Natural killer cell (primary cell): Measurements from ENCODE around the gene CDC26. TPM values are rescaled to one million over a fixed set of nuclear protein-coding genes. Genes with fewer than 3 reads are reported as not detected.
A peak's percentile ranks its signal among the peaks of the same experiment; 100 is the strongest.

Experiments
- ATAC-seq, 3 donors: fragments of 150-1000 bp in 2 of 3; fragments of 200-7000 bp in 1 of 3; cut with Tn5 transposase; 1 replicate in 1 of 3; 2 replicates in 2 of 3; pipeline ENCODE4 v1.10.0; 2021; ENCODE audit warnings: mild to moderate bottlenecking in 2 of 3, moderate library complexity in 2 of 3
- DNase-seq, 2 donors: peaks; one replicate each; pipeline versions ENCODE4 v3.0.0 to v3.0.0-alpha.2; 2013 to 2021; ENCODE audit warnings: mixed read lengths in 1 of 2
- H3K27ac ChIP-seq: one replicate; pipeline ENCODE4 v1.5.1; 2013; ENCODE audit warnings: mild to moderate bottlenecking, low read length
- H3K27me3 ChIP-seq: one replicate; pipeline ENCODE4 v1.6.1; 2013; ENCODE audit warnings: low read length; ENCODE audit not compliant: control insufficient read depth, insufficient read depth
- H3K36me3 ChIP-seq: one replicate; pipeline ENCODE4 v1.6.1; 2013; ENCODE audit warnings: low read length; ENCODE audit not compliant: control insufficient read depth, insufficient read depth
- H3K4me1 ChIP-seq: one replicate; pipeline ENCODE4 v1.6.1; 2013; ENCODE audit warnings: low read length; ENCODE audit not compliant: control insufficient read depth, insufficient read depth
- H3K4me3 ChIP-seq: one replicate; pipeline ENCODE4 v1.5.1; 2013; ENCODE audit warnings: low read length
- H3K9me3 ChIP-seq: one replicate; pipeline ENCODE4 v1.6.1; 2013; ENCODE audit warnings: low read length; ENCODE audit not compliant: control insufficient read depth, insufficient read depth
- H3K27ac Mint-ChIP-seq, 2 donors: one replicate each; pipeline ENCODE4 v1.8.0; 2022; ENCODE audit warnings: mild to moderate bottlenecking in 2 of 2, mixed read lengths in 2 of 2, moderate library complexity in 1 of 2
- H3K27me3 Mint-ChIP-seq, 2 donors: one replicate each; pipeline ENCODE4 v1.8.0; 2022; ENCODE audit warnings: low read depth in 2 of 2, mixed read lengths in 2 of 2
- H3K36me3 Mint-ChIP-seq: one replicate; pipeline ENCODE4 v1.8.0; 2022; ENCODE audit warnings: mixed read lengths
- H3K4me1 Mint-ChIP-seq, 2 donors: one replicate each; pipeline ENCODE4 v1.8.0; 2022; ENCODE audit warnings: mixed read lengths in 2 of 2
- H3K4me3 Mint-ChIP-seq: one replicate; pipeline ENCODE4 v1.8.0; 2022; ENCODE audit warnings: mild to moderate bottlenecking, moderate library complexity, mixed read lengths
- H3K9me3 Mint-ChIP-seq, 2 donors: one replicate each; pipeline ENCODE4 v1.8.0; 2022; ENCODE audit warnings: mixed read lengths in 2 of 2
- CTCF ChIP-seq: fragments of 200-600 bp; IDR thresholded peaks from one replicate; pipeline ENCODE4 v1.8.0; 2022; ENCODE audit warnings: antibody characterized with exemption
- WGBS: methylation state at CpG from one replicate; pipeline ENCODE4 v1.1.7; 2013; ENCODE audit warnings: missing lambda C conversion rate; ENCODE audit not compliant: insufficient coverage; 5-methylcytosine and 5-hydroxymethylcytosine counted together
- intact Hi-C: fragments of 100-400 bp; cut with micrococcal nuclease; formaldehyde crosslinking; loops from one replicate; pipeline ENCODE4 v1.14.2; 2022
- total RNA-seq, 4 donors: library from RNA; stranded (reverse); fragments of 120-200 nt in 1 of 4; gene quantifications; one replicate each; pipeline versions ENCODE4 v1.2.3 to v1.2.4, GENCODE V29; 2013 to 2022

Gene CDC26
- total RNA-seq, 3 donors from 2014 or later (not counting 1 experiment from before 2014, with no cell fraction given) = 16.8 to 24.8 (median 21.5) TPM

- 94% methylated on average over 5 of the region's 5 CpGs for WGBS
- Mint-ChIP-seq H3K36me3 (no peaks in the 10 kb centered on the region), H3K4me3 (no peak overlapping the region), H3K27me3 (peaks cover 3 to 8% of the 10 kb centered on the region in 2 donors), H3K9me3 (no peaks in the 10 kb centered on the region), H3K4me1 (no peaks in the 10 kb centered on the region), H3K27ac (no peak overlapping the region)
- Histone ChIP-seq H3K27me3 (no peaks in the 10 kb centered on the region), H3K9me3 (no peaks in the 10 kb centered on the region), H3K27ac (no peak overlapping the region), H3K36me3 (no peaks in the 10 kb centered on the region), H3K4me3 (no peak overlapping the region), H3K4me1 (no peaks in the 10 kb centered on the region)
- intact Hi-C loops = no loop called here
- no peak for DNase-seq
- no peak for TF ChIP-seq CTCF
- ATAC-seq = no peak
These were observed 37.9 kb upstream of the CDC26 start for GRCh38 chr9:113313261-113313660.

- DNase-seq (no peak), ATAC-seq (no peak)
- Histone ChIP-seq H3K9me3 (no peaks in the 10 kb centered on the region), H3K36me3 (no peaks in the 10 kb centered on the region), H3K4me1 (no peaks in the 10 kb centered on the region), H3K4me3 (no peak overlapping the region), H3K27ac (no peak overlapping the region), H3K27me3 (no peaks in the 10 kb centered on the region)
- Mint-ChIP-seq H3K27me3 (peaks cover 3 to 8% of the 10 kb centered on the region in 2 donors), H3K4me3 (no peak overlapping the region), H3K4me1 (no peaks in the 10 kb centered on the region), H3K27ac (no peak overlapping the region), H3K9me3 (no peaks in the 10 kb centered on the region), H3K36me3 (no peaks in the 10 kb centered on the region)
- WGBS = 100% methylated on average over 2 of the region's 3 CpGs
- no peak for TF ChIP-seq CTCF
- intact Hi-C loops = no loop called here
These were observed 36.6 kb upstream of the CDC26 start for GRCh38 chr9:113311961-113312360.

GRCh38 chr9:113310538-113310937 lies 35.2 kb upstream of the CDC26 start:
- no peaks in the 10 kb centered on the region for H3K9me3 Mint-ChIP-seq
- Histone ChIP-seq H3K36me3 (no peaks in the 10 kb centered on the region), H3K4me3 (no peak overlapping the region), H3K4me1 (no peaks in the 10 kb centered on the region), H3K9me3 (no peaks in the 10 kb centered on the region), H3K27ac (no peak overlapping the region), H3K27me3 (no peaks in the 10 kb centered on the region)
- TF ChIP-seq CTCF = no peak
- no peaks in the 10 kb centered on the region for H3K4me1 Mint-ChIP-seq
- no peak for ATAC-seq
- intact Hi-C loops = no loop called here
- H3K36me3 Mint-ChIP-seq = no peaks in the 10 kb centered on the region
- H3K27me3 Mint-ChIP-seq = peaks cover 0 to 6% of the 10 kb centered on the region in 2 donors
- H3K27ac Mint-ChIP-seq = no peak overlapping the region
- no peak overlapping the region for H3K4me3 Mint-ChIP-seq
- 92% methylated on average over 3 of the region's 3 CpGs for WGBS
- DNase-seq = no peak

GRCh38 chr9:113309204-113309813 lies 33.9 kb upstream of the CDC26 start:
- no peak overlapping the region for H3K4me3 ChIP-seq
- H3K27me3 ChIP-seq = no peaks in the 10 kb centered on the region
- peak in 1 of 2 donors; percentile 63 for DNase-seq
- no peaks in the 10 kb centered on the region for H3K4me1 ChIP-seq
- Mint-ChIP-seq H3K27me3 (peaks cover 0 to 2% of the 10 kb centered on the region in 2 donors), H3K36me3 (no peaks in the 10 kb centered on the region), H3K27ac (no peak overlapping the region), H3K9me3 (no peaks in the 10 kb centered on the region), H3K4me1 (no peaks in the 10 kb centered on the region), H3K4me3 (no peak overlapping the region)
- no CpG with 5 or more reads among the region's 2 CpGs for WGBS
- intact Hi-C loops = loop anchor here (1.0 kb wide), 2 partner anchors 98 to 349 kb away; no protein-coding TSS in a partner anchor
- peak; percentile 52 for TF ChIP-seq CTCF
- H3K9me3 ChIP-seq = no peaks in the 10 kb centered on the region
- H3K27ac ChIP-seq = no peak overlapping the region
- peak; percentile 58 to 72 (median 62) for ATAC-seq
- no peaks in the 10 kb centered on the region for H3K36me3 ChIP-seq
